IPS-15b (cell line): ENCODE data around the gene SARDH.

Experiments
- H3K27me3 ChIP-seq: one replicate; pipeline ENCODE4 v1.6.1; 2013; ENCODE audit warnings: low read length; ENCODE audit not compliant: control insufficient read depth, insufficient read depth
- H3K36me3 ChIP-seq: one replicate; pipeline ENCODE4 v1.6.1; 2013; ENCODE audit warnings: low read length; ENCODE audit not compliant: control insufficient read depth, insufficient read depth
- H3K4me1 ChIP-seq: one replicate; pipeline ENCODE4 v1.6.1; 2013; ENCODE audit warnings: mild to moderate bottlenecking, low read length; ENCODE audit not compliant: control insufficient read depth, insufficient read depth
- H3K4me3 ChIP-seq: one replicate; pipeline ENCODE4 v1.5.1; 2013; ENCODE audit warnings: low read depth, low read length
- H3K9ac ChIP-seq: one replicate; pipeline ENCODE4 v1.6.1; 2013; ENCODE audit warnings: low read depth, mild to moderate bottlenecking, low read length
- H3K9me3 ChIP-seq: one replicate; pipeline ENCODE4 v1.6.1; 2013; ENCODE audit warnings: mild to moderate bottlenecking, low read length; ENCODE audit not compliant: control insufficient read depth, insufficient read depth

The SARDH gene

GRCh38 chr9:133685653-133686609, 52.2 kb downstream of the SARDH start:
- no peaks in the 10 kb centered on the region for H3K27me3 ChIP-seq
- no peak overlapping the region for H3K9ac ChIP-seq
- no peaks in the 10 kb centered on the region for H3K36me3 ChIP-seq
- H3K4me3 ChIP-seq, result no peak overlapping the region
- no peaks in the 10 kb centered on the region for H3K4me1 ChIP-seq
- no peaks in the 10 kb centered on the region for H3K9me3 ChIP-seq

GRCh38 chr9:133684936-133685361, 53.2 kb downstream of the SARDH start:
- H3K27me3 ChIP-seq, result no peaks in the 10 kb centered on the region

GRCh38 chr9:133684121-133684935, 53.8 kb downstream of the SARDH start:
- Histone ChIP-seq H3K4me3 (no peak overlapping the region), H3K9me3 (no peaks in the 10 kb centered on the region), H3K4me1 (no peaks in the 10 kb centered on the region), H3K36me3 (no peaks in the 10 kb centered on the region), H3K27me3 (no peaks in the 10 kb centered on the region), H3K9ac (no peak overlapping the region)

More at GRCh38 chr9:133684936-133685361, 53.2 kb downstream of the SARDH start:
- no peaks in the 10 kb centered on the region for H3K9me3 ChIP-seq
- no peaks in the 10 kb centered on the region for H3K36me3 ChIP-seq
- no peak overlapping the region for H3K4me3 ChIP-seq
- H3K4me1 ChIP-seq, result no peaks in the 10 kb centered on the region
- no peak overlapping the region for H3K9ac ChIP-seq

GRCh38 chr9:133683586-133684120, 54.5 kb downstream of the SARDH start:
- Histone ChIP-seq H3K9me3 (no peaks in the 10 kb centered on the region), H3K9ac (no peak overlapping the region), H3K27me3 (no peaks in the 10 kb centered on the region), H3K36me3 (no peaks in the 10 kb centered on the region), H3K4me1 (no peaks in the 10 kb centered on the region), H3K4me3 (no peak overlapping the region)

GRCh38 chr9:133682818-133683585, 55.1 kb downstream of the SARDH start:
- Histone ChIP-seq H3K4me3 (no peak overlapping the region), H3K4me1 (no peaks in the 10 kb centered on the region), H3K27me3 (no peaks in the 10 kb centered on the region), H3K9me3 (no peaks in the 10 kb centered on the region), H3K9ac (no peak overlapping the region), H3K36me3 (no peaks in the 10 kb centered on the region)

GRCh38 chr9:133681658-133682306, 56.4 kb downstream of the SARDH start:
- H3K9ac ChIP-seq, result no peak overlapping the region
- no peaks in the 10 kb centered on the region for H3K4me1 ChIP-seq
- no peaks in the 10 kb centered on the region for H3K9me3 ChIP-seq
- H3K36me3 ChIP-seq, result no peaks in the 10 kb centered on the region
- no peaks in the 10 kb centered on the region for H3K27me3 ChIP-seq
- no peak overlapping the region for H3K4me3 ChIP-seq

- Histone ChIP-seq H3K9me3 (no peaks in the 10 kb centered on the region), H3K4me3 (no peak overlapping the region), H3K4me1 (no peaks in the 10 kb centered on the region), H3K27me3 (no peaks in the 10 kb centered on the region), H3K36me3 (no peaks in the 10 kb centered on the region), H3K9ac (no peak overlapping the region)
Observed at GRCh38 chr9:133680976-133681657, 57.0 kb downstream of the SARDH start.

GRCh38 chr9:133680250-133680975, 57.7 kb downstream of the SARDH start:
- Histone ChIP-seq H3K9me3 (no peaks in the 10 kb centered on the region), H3K9ac (no peak overlapping the region), H3K4me1 (no peaks in the 10 kb centered on the region), H3K27me3 (no peaks in the 10 kb centered on the region), H3K36me3 (no peaks in the 10 kb centered on the region), H3K4me3 (no peak overlapping the region)

- Histone ChIP-seq H3K9ac (no peak overlapping the region), H3K9me3 (no peaks in the 10 kb centered on the region), H3K4me1 (no peaks in the 10 kb centered on the region), H3K27me3 (no peaks in the 10 kb centered on the region), H3K36me3 (no peaks in the 10 kb centered on the region), H3K4me3 (no peak overlapping the region)
Observed at GRCh38 chr9:133679466-133680061, 58.6 kb downstream of the SARDH start.

GRCh38 chr9:133679056-133679455, 59.1 kb downstream of the SARDH start:
- Histone ChIP-seq H3K36me3 (no peaks in the 10 kb centered on the region), H3K4me3 (no peak overlapping the region)

More at GRCh38 chr9:133679056-133679455, 59.1 kb downstream of the SARDH start:
- Histone ChIP-seq H3K9me3 (no peaks in the 10 kb centered on the region), H3K27me3 (no peaks in the 10 kb centered on the region), H3K9ac (no peak overlapping the region), H3K4me1 (no peaks in the 10 kb centered on the region)
